Keratinocyte (primary cell): ENCODE measurements around the gene HCN3. TPM values are rescaled to one million over a fixed set of nuclear protein-coding genes. Genes with fewer than 3 reads are reported as not detected.

Experiments
- DNase-seq: peaks from one replicate; pipeline ENCODE4 v3.0.0-alpha.2; 2011; ENCODE audit warnings: low read depth, missing footprints, low spot score
- FAIRE-seq: peaks from 2 replicates; lab custom pipeline; 2011; peaks lifted over from hg19 to GRCh38; lab: Jason Lieb, UNC
- H2AFZ ChIP-seq: 2 replicates; pipeline ENCODE4 v1.6.0; 2012; ENCODE audit warnings: low read length, control low read depth, inconsistent platforms; ENCODE audit not compliant: control insufficient read depth
- H3K27ac ChIP-seq: 2 replicates; pipeline ENCODE4 v1.5.1; 2011; ENCODE audit warnings: low read length; ENCODE audit not compliant: control insufficient read depth, insufficient read depth
- H3K27me3 ChIP-seq: 3 replicates; pipeline ENCODE4 v1.6.0; 2011; ENCODE audit warnings: low read length; ENCODE audit not compliant: control insufficient read depth, insufficient read depth; ENCODE audit errors: extremely low read depth
- H3K36me3 ChIP-seq, 2 experiments: 2 replicates in 1 of 2; 3 replicates in 1 of 2; pipeline ENCODE4 v1.5.1; 2011; ENCODE audit warnings: low read length in 2 of 2, mild to moderate bottlenecking in 1 of 2; ENCODE audit not compliant: control insufficient read depth in 2 of 2, insufficient read depth in 2 of 2; ENCODE audit errors: extremely low read depth in 1 of 2
- H3K4me1 ChIP-seq: 3 replicates; pipeline ENCODE4 v1.5.1; 2011; ENCODE audit warnings: low read length; ENCODE audit not compliant: control insufficient read depth, insufficient read depth; ENCODE audit errors: extremely low read depth
- H3K4me2 ChIP-seq: 3 replicates; pipeline ENCODE4 v1.6.0; 2011; ENCODE audit warnings: low read depth, low read length; ENCODE audit not compliant: control insufficient read depth, insufficient read depth; ENCODE audit errors: extremely low read depth
- H3K4me3 ChIP-seq, 3 experiments: fragments of 200-600 bp in 1 of 3; sonication (generic) in 1 of 3; 2 replicates in 2 of 3; 3 replicates in 1 of 3; pipeline ENCODE4 v1.5.1; 2011 to 2016; ENCODE audit warnings: low read length in 3 of 3, mild to moderate bottlenecking in 3 of 3, control low read depth in 2 of 3, inconsistent platforms in 1 of 3, low read depth in 1 of 3, mixed read lengths in 1 of 3, mixed run types in 1 of 3, moderate library complexity in 1 of 3; ENCODE audit not compliant: control insufficient read depth in 2 of 3, insufficient read depth in 2 of 3; ENCODE audit errors: extremely low read depth in 1 of 3
- H3K79me2 ChIP-seq: 2 replicates; pipeline ENCODE4 v1.6.0; 2012; ENCODE audit warnings: low read length; ENCODE audit not compliant: control insufficient read depth, insufficient read depth
- H3K9ac ChIP-seq: 3 replicates; pipeline ENCODE4 v1.6.0; 2011; ENCODE audit warnings: low read length; ENCODE audit not compliant: control insufficient read depth, insufficient read depth; ENCODE audit errors: extremely low read depth
- H3K9me1 ChIP-seq: 3 replicates; pipeline ENCODE4 v1.6.0; 2011; ENCODE audit warnings: low read length; ENCODE audit not compliant: control insufficient read depth, insufficient read depth; ENCODE audit errors: extremely low read depth
- H3K9me3 ChIP-seq: 2 replicates; pipeline ENCODE4 v1.5.1; 2012; ENCODE audit warnings: low read depth, low read length; ENCODE audit not compliant: control insufficient read depth
- H4K20me1 ChIP-seq: 3 replicates; pipeline ENCODE4 v1.6.0; 2011; ENCODE audit warnings: low read length; ENCODE audit not compliant: control insufficient read depth, insufficient read depth; ENCODE audit errors: extremely low read depth
- EZH2 ChIP-seq: IDR thresholded peaks from one replicate; pipeline ENCODE4 v1.6.1; 2012; ENCODE audit warnings: inconsistent platforms, mild to moderate bottlenecking, low read length, moderate library complexity
- dilution Hi-C: fragments of 300-500 bp; cut with MboI; formaldehyde crosslinking; loops from one replicate; pipeline ENCODE4 v1.7.0; 2020; ENCODE audit warnings: low sequenced_read_pairs; ENCODE audit not compliant: extremely low pct_ligation_motif_present
- polyA plus RNA-seq, 5 experiments: library from polyadenylated mRNA; depleted of rRNA in 3 of 5; stranded (reverse) in 3 of 5; stranded (forward) in 1 of 5; unstranded in 1 of 5; fragments of >200 nt; gene quantifications; 1 replicate in 1 of 5; 2 replicates in 3 of 5; 3 replicates in 1 of 5; pipeline versions ENCODE4 v1.2.1 to v1.2.3, GENCODE V29; 2011 to 2012; ENCODE audit warnings: missing spikeins in 2 of 5, low read depth in 1 of 5, low replicate concordance in 1 of 5
- TF ChIP-seq, protein P1 (sequence below), 3 experiments: IDR thresholded peaks in 1 of 3; conservative IDR thresholded peaks in 1 of 3; optimal IDR thresholded peaks in 1 of 3; 2 replicates in 2 of 3; 3 replicates in 1 of 3; pipeline versions ENCODE3 to v1.5.1; 2011; ENCODE audit warnings: low read length in 3 of 3, mild to moderate bottlenecking in 3 of 3, moderate library complexity in 2 of 3, control low read depth in 1 of 3, inconsistent platforms in 1 of 3; ENCODE audit not compliant: insufficient read depth in 2 of 3; ENCODE audit errors: extremely low read depth in 1 of 3

Gene HCN3
- polyA plus RNA-seq, 1 donor (not counting 4 experiments of a cell fraction or from before 2014, with no cell fraction given) = 3.0 TPM

DNA sequence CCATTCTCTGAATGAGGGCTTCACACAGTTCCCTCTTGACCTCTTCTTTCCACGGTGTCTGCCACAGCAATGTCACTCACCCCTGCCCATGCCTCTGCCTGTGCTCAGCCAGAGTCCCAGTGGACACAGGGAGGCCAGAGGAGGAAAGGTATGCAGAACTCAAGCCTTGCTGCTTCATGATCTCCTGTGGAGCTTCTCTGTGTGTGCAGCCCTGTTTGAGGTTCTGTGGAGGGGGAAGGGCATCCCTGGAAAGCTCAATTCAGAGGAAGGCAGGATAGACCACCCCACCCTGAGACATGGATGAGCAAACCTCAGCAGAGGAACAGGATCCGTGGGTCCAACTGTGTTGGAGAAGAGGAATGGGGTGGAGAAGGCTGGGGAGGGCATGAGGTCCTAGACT lies 2.0 kb downstream of the HCN3 start:
- Histone ChIP-seq H3K9ac (no peak overlapping the region), H4K20me1 (no peaks in the 10 kb centered on the region), H3K4me1 (peaks cover 11% of the 10 kb centered on the region), H3K9me3 (no peaks in the 10 kb centered on the region), H2AFZ (no peak overlapping the region), H3K27me3 (no peaks in the 10 kb centered on the region), H3K4me2 (no peak overlapping the region), H3K27ac (no peak overlapping the region), H3K4me3 (no peak overlapping the region), H3K79me2 (no peaks in the 10 kb centered on the region), H3K9me1 (no peaks in the 10 kb centered on the region), H3K36me3 (no peaks in the 10 kb centered on the region)
- dilution Hi-C loops = no loop called here
- TF ChIP-seq, protein P1, sequence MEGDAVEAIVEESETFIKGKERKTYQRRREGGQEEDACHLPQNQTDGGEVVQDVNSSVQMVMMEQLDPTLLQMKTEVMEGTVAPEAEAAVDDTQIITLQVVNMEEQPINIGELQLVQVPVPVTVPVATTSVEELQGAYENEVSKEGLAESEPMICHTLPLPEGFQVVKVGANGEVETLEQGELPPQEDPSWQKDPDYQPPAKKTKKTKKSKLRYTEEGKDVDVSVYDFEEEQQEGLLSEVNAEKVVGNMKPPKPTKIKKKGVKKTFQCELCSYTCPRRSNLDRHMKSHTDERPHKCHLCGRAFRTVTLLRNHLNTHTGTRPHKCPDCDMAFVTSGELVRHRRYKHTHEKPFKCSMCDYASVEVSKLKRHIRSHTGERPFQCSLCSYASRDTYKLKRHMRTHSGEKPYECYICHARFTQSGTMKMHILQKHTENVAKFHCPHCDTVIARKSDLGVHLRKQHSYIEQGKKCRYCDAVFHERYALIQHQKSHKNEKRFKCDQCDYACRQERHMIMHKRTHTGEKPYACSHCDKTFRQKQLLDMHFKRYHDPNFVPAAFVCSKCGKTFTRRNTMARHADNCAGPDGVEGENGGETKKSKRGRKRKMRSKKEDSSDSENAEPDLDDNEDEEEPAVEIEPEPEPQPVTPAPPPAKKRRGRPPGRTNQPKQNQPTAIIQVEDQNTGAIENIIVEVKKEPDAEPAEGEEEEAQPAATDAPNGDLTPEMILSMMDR (optimal IDR thresholded peaks at IDR 0.05 in 1 of 3, IDR thresholded peaks at IDR 0.05 in 1 of 3, conservative IDR thresholded peaks at IDR 0.05 in 1 of 3; ENCODE audit: extremely low read depth in 1 of 3, insufficient read depth in 2 of 3, low read length in 3 of 3) = no peak
- no peak for TF ChIP-seq EZH2
- DNase-seq (no peak), FAIRE-seq (no peak)

DNA sequence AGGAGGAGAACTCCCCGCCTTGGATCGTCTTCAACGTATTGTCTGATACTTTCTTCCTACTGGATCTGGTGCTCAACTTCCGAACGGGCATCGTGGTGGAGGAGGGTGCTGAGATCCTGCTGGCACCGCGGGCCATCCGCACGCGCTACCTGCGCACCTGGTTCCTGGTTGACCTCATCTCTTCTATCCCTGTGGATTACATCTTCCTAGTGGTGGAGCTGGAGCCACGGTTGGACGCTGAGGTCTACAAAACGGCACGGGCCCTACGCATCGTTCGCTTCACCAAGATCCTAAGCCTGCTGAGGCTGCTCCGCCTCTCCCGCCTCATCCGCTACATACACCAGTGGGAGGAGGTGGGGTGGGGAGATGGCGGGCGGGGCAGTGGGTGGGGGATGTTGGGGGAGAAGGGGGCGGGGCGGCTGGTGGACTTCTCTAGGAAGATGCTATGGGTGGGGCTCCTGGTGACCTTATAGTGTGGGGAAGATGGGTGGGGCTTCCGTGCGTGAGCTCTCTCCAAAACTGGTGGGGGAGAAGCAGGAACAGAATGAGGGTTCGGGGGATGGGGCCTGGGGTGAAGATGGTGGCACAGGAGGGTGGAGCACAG lies 5.3 kb downstream of the HCN3 start:
- no peak for DNase-seq
- Histone ChIP-seq H3K9me3 (no peaks in the 10 kb centered on the region), H3K9ac (no peak overlapping the region), H3K4me3 (no peak overlapping the region), H3K9me1 (no peaks in the 10 kb centered on the region), H2AFZ (no peak overlapping the region), H3K36me3 (no peaks in the 10 kb centered on the region), H3K79me2 (no peaks in the 10 kb centered on the region), H3K27ac (no peak overlapping the region), H3K27me3 (no peaks in the 10 kb centered on the region), H3K4me2 (no peak overlapping the region), H4K20me1 (no peaks in the 10 kb centered on the region), H3K4me1 (peaks cover 9% of the 10 kb centered on the region)
- no peak for TF ChIP-seq EZH2
- TF ChIP-seq, protein P1 (optimal IDR thresholded peaks at IDR 0.05 in 1 of 3, IDR thresholded peaks at IDR 0.05 in 1 of 3, conservative IDR thresholded peaks at IDR 0.05 in 1 of 3; ENCODE audit: extremely low read depth in 1 of 3, insufficient read depth in 2 of 3, low read length in 3 of 3) = no peak
- dilution Hi-C loops = no loop called here
- no peak for FAIRE-seq
